GM18867 (cell line): ENCODE data around the gene CDKN1C.

ENCODE experiments used
- ATAC-seq: cut with Tn5 transposase; IDR thresholded peaks from one replicate; pipeline ENCODE4 v1.9.1; 2021; ENCODE audit warnings: mild to moderate bottlenecking, moderate library complexity; ENCODE audit not compliant: unreplicated experiment

CDKN1C gene

GRCh38 chr11:2870460-2870859 lies 15.1 kb downstream of the CDKN1C start:
- no peak for ATAC-seq

- no peak for ATAC-seq
Measured at GRCh38 chr11:2869561-2870427, 15.8 kb downstream of the CDKN1C start.

- no peak for ATAC-seq
Measured at GRCh38 chr11:2869134-2869526, 16.4 kb downstream of the CDKN1C start.

DNA sequence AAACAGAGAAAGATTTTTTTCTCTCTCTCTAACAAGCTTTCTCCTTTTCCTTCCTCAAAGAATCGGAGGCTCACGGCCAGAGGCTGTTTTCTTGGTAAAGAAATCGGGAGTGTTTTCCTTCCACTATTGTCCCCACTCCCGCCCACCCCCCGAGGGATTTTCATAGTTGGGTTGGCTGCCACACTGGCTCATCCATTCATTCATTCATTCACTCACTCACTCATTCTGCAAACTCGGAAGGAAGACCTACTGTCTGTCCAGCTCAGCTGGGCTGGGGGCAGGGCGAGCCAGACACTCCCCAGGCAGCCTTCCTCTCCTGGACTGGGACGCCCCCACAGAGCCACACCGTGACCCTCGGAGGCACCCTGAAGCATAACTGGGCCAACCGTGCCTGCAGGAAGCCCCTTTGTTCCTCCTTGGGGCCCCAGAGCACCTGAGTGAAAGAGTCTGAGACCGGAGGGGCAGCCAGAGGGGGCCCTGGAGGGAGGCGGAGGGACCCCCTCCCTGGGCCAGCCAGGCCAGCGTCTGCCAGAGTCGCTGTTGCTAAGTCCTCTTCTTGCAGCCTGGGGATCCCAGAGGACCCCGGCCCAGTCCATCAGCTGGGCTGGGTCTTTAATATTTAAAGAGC lies 17.0 kb downstream of the CDKN1C start:
- ATAC-seq, result no peak

GRCh38 chr11:2867722-2868505 lies 17.7 kb downstream of the CDKN1C start:
- ATAC-seq, result no peak

GRCh38 chr11:2867142-2867541 lies 18.4 kb downstream of the CDKN1C start:
- ATAC-seq, result no peak

DNA sequence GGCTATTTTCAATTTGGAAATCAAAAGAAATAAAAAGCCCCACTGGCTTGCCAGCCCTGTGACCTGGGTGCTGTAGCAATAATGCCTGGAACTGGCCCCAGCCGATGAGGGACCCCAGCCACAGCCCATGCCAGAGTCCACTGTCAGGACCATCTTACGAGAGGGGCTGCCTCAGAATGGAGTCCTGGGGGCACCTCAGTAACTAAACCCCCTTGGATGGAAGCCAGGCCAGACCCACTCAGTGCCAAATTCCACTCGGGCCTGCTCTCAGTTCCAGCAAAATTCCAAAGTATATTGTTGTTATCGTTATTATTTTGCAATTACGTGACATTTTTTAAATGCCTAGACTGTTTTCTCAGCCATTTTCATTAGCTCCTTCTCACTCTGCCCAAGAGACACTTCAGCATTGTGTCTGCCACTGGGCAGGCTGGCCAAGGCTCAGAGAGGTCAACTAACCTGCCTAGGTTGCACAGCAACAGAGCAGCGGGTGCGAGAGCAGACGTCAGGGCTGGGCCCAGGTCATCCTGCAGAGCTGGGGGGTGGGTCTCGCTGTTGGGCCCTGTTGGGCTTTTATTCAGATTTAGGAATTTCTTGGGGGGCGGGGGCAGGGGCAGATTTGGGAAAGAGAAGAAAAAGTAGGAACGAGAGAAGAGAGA lies 19.5 kb downstream of the CDKN1C start:
- ATAC-seq, result no peak

GRCh38 chr11:2864901-2865300 lies 20.7 kb downstream of the CDKN1C start:
- no peak for ATAC-seq

- ATAC-seq, result no peak
Measured at GRCh38 chr11:2863276-2863618, 22.3 kb downstream of the CDKN1C start.

GRCh38 chr11:2862395-2863275 lies 22.9 kb downstream of the CDKN1C start:
- no peak for ATAC-seq

DNA sequence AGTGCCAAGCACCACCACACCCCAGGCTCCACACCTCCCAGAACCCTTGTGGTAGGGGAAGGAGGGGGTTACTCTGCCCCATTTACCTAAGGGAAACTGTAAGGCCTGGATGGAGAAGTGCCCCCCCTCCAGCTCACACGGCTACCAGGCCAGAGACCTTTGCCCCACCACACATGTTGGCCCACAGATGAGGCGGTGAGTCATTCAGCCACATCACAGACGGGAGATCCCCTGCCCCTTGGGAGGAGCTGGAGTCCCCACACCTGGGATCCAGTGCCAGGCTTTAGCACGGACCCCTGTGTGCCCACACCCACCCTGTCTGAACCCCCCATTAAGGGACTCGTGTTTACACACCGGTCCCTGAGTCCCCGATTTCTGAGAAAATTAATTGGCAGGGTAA lies 24.9 kb downstream of the CDKN1C start:
- ATAC-seq, result peak; percentile 38

DNA sequence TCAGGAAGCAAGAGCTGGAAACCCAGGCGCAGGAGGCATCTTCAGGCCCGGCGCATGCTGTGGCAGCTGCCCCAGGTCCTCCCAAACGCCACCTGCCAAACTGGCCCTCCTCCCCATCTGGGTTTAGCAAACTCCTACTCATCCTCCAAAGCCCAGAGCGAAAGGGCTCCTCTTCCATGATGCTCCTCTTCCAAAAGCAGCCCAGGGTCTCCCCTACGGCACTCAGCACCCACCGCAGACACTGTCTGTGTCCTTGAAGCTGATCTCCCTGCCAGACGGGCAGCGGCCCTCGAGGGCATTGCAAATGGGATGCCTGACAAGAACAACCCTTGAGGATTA lies 25.9 kb downstream of the CDKN1C start:
- no peak for ATAC-seq

DNA sequence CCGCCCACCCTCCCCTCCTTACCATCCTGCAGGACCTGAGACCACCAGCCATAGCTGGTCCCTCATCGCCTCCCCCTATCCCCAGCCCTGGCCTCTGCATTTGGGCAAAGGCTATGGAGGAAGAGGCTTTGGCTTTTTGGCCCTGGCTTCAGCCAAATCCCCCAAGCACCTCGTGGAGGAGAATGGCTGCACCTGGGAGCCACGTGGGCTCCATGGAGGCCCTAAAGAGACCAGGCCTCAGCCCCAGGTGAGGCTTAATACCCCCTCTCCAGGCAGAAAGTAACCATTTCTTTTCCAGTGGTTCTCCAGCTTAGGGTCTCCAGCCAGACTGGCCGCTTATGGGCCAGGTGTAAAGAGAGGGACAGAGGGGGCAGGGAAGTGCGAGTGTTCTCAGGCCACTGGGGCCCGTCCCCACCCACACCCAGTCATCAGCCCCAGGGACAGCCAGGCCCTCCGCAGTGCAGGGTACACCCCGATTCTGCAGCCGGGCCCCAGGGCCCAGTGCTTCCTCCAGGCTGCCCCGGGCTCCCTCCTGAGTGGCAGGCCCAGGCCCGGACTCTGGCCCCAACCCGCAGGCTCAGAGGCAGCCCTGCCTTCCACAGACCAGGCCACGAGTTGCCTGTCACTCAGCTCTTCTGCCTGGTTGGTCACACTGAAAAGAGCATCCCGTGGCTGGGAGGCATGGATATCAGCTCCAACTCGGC lies 26.4 kb downstream of the CDKN1C start:
- ATAC-seq, result no peak

DNA sequence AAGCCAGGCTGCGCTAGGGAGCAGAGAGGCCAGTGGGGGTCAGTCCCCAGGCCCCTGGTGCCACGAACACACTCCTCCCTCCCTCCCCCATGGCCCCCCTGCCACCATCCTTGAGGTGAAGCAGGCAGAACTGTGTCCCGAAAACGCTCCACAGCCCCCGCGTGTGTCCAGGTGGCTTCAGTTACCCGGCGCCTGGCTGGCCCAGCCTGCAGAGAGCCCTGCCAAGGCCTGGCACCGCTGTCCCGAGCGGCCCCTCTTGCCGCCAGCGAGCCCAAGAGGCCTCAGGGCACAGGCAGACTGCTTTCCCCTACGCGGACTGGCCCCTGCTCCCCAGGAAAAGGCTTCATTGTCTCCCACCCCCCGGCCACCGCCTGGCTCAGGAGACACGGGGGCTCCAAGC lies 27.7 kb downstream of the CDKN1C start:
- no peak for ATAC-seq

- no peak for ATAC-seq
Measured at GRCh38 chr11:2857276-2857675, 28.3 kb downstream of the CDKN1C start.

DNA sequence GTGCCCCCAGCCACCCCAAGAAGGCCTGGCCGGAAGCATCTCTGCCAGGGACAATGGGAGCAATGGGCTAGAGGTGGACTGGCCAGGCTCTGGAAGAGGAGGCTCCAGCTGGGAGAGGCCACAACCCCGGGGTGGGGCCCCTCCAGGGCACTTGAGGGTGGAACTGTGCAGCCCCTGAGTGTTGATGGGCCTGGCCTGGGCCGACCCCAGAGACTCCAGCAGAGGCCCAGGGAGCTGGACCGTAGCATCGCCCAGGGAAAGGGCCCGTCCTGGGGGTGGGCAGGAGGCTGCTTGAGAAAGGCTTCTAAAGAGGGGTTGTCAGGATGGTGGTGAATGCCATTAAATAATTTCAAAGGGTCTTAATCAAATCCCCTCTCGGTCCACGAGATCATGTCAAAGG lies 30.4 kb downstream of the CDKN1C start:
- ATAC-seq, result no peak

DNA sequence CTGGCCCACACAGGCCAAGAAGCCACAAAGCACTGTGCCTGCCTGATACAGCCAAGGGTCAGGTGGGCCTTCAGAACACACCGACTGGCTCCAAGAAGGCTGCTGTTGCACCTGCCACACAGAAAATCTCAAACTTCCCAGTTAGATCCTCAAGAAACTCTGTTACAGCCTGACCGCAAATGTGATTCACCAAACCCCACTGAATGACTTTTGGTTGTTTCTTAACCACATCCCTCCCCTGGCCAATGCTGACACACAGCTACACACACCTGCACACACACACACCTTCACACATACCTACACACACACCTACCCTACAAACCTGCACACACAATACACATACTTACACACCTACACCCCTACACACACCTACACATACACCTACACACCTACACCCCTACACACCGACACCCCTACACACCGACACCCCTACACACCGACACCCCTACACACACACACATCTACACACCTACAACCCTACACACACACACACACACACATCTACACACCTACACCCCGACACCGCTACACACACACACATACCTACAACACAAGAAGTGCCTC lies 31.5 kb downstream of the CDKN1C start:
- no peak for ATAC-seq

GRCh38 chr11:2853401-2853800 lies 32.2 kb downstream of the CDKN1C start:
- no peak for ATAC-seq

DNA sequence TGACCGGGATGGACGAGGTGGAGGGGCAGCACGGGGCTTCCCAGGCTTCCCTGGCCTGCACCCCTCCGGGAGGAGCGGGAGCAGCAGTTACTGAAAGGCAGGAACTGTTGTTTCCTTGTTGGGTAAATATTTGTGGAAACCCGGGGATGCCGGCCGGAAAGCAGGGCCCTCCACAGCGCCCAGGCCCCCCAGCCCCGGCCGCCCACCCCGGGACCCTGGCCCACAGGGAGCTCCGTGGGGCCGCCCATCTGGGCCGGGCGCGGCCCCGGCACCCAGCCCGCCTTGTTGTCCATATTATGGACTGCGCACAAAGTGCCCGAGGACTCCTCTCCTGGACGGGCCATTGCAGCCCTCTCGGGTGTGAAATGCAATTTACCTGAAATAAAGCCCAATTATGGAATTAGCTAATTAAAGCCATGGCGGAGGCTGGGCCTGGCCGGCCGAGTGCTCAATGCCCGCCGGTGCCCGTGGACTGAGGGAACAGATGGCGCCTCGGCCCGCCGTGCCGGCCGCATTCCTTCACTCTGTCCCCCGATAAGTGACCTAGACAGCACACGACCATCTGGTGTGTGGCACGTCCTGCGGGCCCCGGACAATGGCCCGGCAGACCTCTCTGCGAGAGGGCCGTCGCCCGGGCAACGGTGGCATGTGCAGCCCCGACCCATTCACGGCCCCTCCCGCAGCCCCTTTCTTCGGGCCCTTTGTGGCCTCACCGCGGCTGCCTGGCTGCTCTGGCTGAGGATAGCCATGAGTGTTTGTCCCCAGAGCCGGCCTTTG lies 35.4 kb downstream of the CDKN1C start:
- no peak for ATAC-seq
